ENCODE measurements around the gene GPT2. TPM values are rescaled to one million over a fixed set of nuclear protein-coding genes. Genes with fewer than 3 reads are reported as not detected.

Gene GPT2
- total RNA-seq, 1 donor from 2014 or later: 46.1 TPM

- peaks cover 3% of the 10 kb centered on the region for H3K36me3 Mint-ChIP-seq (ENCODE audit: low read depth)
- no peaks in the 10 kb centered on the region for H3K9me3 Mint-ChIP-seq
- H3K27ac Mint-ChIP-seq (ENCODE audit: unreplicated experiment): no peak overlapping the region
- no peaks in the 10 kb centered on the region for H3K27me3 Mint-ChIP-seq (ENCODE audit: low read depth)
- no peak overlapping the region for H3K4me3 Mint-ChIP-seq
- DNase-seq (ENCODE audit: low read depth, low spot score): no peak
- peaks cover 15% of the 10 kb centered on the region for H3K4me1 Mint-ChIP-seq
- TF ChIP-seq CTCF (conservative IDR thresholded peaks at IDR 0.05): no peak
Measured at GRCh38 chr16:46896314-46896968, 12.3 kb downstream of the GPT2 start.

GRCh38 chr16:46897471-46897870 lies 13.3 kb downstream of the GPT2 start:
- DNase-seq (ENCODE audit: low read depth, low spot score): no peak
- no peaks in the 10 kb centered on the region for H3K27me3 Mint-ChIP-seq (ENCODE audit: low read depth)
- peaks cover 2% of the 10 kb centered on the region for H3K36me3 Mint-ChIP-seq (ENCODE audit: low read depth)
- H3K27ac Mint-ChIP-seq (ENCODE audit: unreplicated experiment): no peak overlapping the region
- TF ChIP-seq CTCF (conservative IDR thresholded peaks at IDR 0.05): no peak
- peaks cover 15% of the 10 kb centered on the region for H3K4me1 Mint-ChIP-seq
- H3K9me3 Mint-ChIP-seq: no peaks in the 10 kb centered on the region
- H3K4me3 Mint-ChIP-seq: no peak overlapping the region

- peaks cover 15% of the 10 kb centered on the region for H3K4me1 Mint-ChIP-seq
- H3K9me3 Mint-ChIP-seq: no peaks in the 10 kb centered on the region
- no peak for DNase-seq (ENCODE audit: low read depth, low spot score)
- no peak overlapping the region for H3K4me3 Mint-ChIP-seq
- no peak overlapping the region for H3K27ac Mint-ChIP-seq (ENCODE audit: unreplicated experiment)
- H3K27me3 Mint-ChIP-seq (ENCODE audit: low read depth): no peaks in the 10 kb centered on the region
- H3K36me3 Mint-ChIP-seq (ENCODE audit: low read depth): peaks cover 2% of the 10 kb centered on the region
- TF ChIP-seq CTCF (conservative IDR thresholded peaks at IDR 0.05): no peak
Measured at GRCh38 chr16:46898006-46898405, 13.8 kb downstream of the GPT2 start.

- peaks cover 15% of the 10 kb centered on the region for H3K4me1 Mint-ChIP-seq
- no peak overlapping the region for H3K27ac Mint-ChIP-seq (ENCODE audit: unreplicated experiment)
Measured at GRCh38 chr16:46899443-46900143, 15.4 kb downstream of the GPT2 start.

More at GRCh38 chr16:46899443-46900143, 15.4 kb downstream of the GPT2 start:
- H3K36me3 Mint-ChIP-seq (ENCODE audit: low read depth): peaks cover 2% of the 10 kb centered on the region
- no peaks in the 10 kb centered on the region for H3K27me3 Mint-ChIP-seq (ENCODE audit: low read depth)
- no peak overlapping the region for H3K4me3 Mint-ChIP-seq
- no peak for TF ChIP-seq CTCF (conservative IDR thresholded peaks at IDR 0.05)
- no peaks in the 10 kb centered on the region for H3K9me3 Mint-ChIP-seq
- DNase-seq (ENCODE audit: low read depth, low spot score): no peak

All from neural crest cell (in vitro differentiated cells).